Kidney (tissue), 14 donors: ENCODE measurements around the gene ICOS. TPM values are rescaled to one million over a fixed set of nuclear protein-coding genes. Genes with fewer than 3 reads are reported as not detected.

Experiments
- DNase-seq, 5 donors: peaks; one replicate each; pipeline ENCODE4 v3.0.0-alpha.2; 2013 to 2020
- FAIRE-seq: peaks from 2 replicates; lab custom pipeline; 2012; peaks lifted over from hg19 to GRCh38; lab: Jason Lieb, UNC
- H3K27ac ChIP-seq, 2 donors: one replicate each; pipeline ENCODE4 v1.7.0; 2013; ENCODE audit warnings: low read depth in 2 of 2, low read length in 2 of 2, inconsistent platforms in 1 of 2
- H3K27me3 ChIP-seq: one replicate; pipeline ENCODE4 v1.7.1; 2013; ENCODE audit warnings: low read length, inconsistent platforms; ENCODE audit not compliant: control insufficient read depth, insufficient read depth
- H3K36me3 ChIP-seq, 3 donors: one replicate each; pipeline versions ENCODE4 v1.7.0 to v1.7.1; 2013; ENCODE audit warnings: low read length in 3 of 3, control low read depth in 1 of 3, inconsistent platforms in 1 of 3; ENCODE audit not compliant: insufficient read depth in 3 of 3, control insufficient read depth in 2 of 3
- H3K4me1 ChIP-seq, 3 donors: one replicate each; pipeline versions ENCODE4 v1.7.0 to v1.7.1; 2013; ENCODE audit warnings: low read length in 3 of 3, inconsistent platforms in 1 of 3, low read depth in 1 of 3; ENCODE audit not compliant: control insufficient read depth in 2 of 3, insufficient read depth in 2 of 3
- H3K4me3 ChIP-seq, 3 donors: one replicate each; pipeline versions ENCODE4 v1.7.0 to v1.8.1; 2013; ENCODE audit warnings: low read length in 3 of 3, control low read depth in 1 of 3, inconsistent platforms in 1 of 3
- H3K9ac ChIP-seq, 3 donors: one replicate each; pipeline versions ENCODE4 v1.7.0 to v1.7.1; 2013; ENCODE audit warnings: low read length in 3 of 3, control low read depth in 1 of 3, inconsistent platforms in 1 of 3
- H3K9me3 ChIP-seq, 3 donors: one replicate each; pipeline versions ENCODE4 v1.7.0 to v1.7.1; 2013; ENCODE audit warnings: low read length in 3 of 3, control low read depth in 1 of 3, inconsistent platforms in 1 of 3; ENCODE audit not compliant: control insufficient read depth in 2 of 3, insufficient read depth in 1 of 3
- intact Hi-C: fragments of 100-400 bp; cut with DNase I; formaldehyde crosslinking; loops from one replicate; pipeline ENCODE4 v1.11.1; 2022
- polyA plus RNA-seq: library from polyadenylated mRNA; stranded (reverse); fragments of 350-450 nt; fragmentation: Illumina TruSeq; extraction: RNeasy Lipid Tissue Mini Kit (QIAGEN cat#74804); gene quantifications from one replicate; pipeline ENCODE4 v1.2.3, GENCODE V29; 2014; ENCODE audit warnings: low read depth, low replicate concordance; ENCODE audit not compliant: insufficient read depth
- total RNA-seq: library from RNA; stranded (reverse); fragmentation: NEBNext Ultra II Directional; extraction: Animal tissue kit (Norgen Biotek cat#: 25700); gene quantifications from one replicate; pipeline ENCODE4 v1.2.1, GENCODE V29; 2021
- TF ChIP-seq, protein P1 (sequence below): IDR thresholded peaks from 3 replicates; pipeline ENCODE4 v1.5.1; 2012; ENCODE audit warnings: mild to moderate bottlenecking, moderate library complexity, borderline replicate concordance; ENCODE audit not compliant: insufficient read depth; ENCODE audit errors: extremely low read depth
- donor health status: control.
- donor health status: control.
- donor health status: control.
- donor health status: control.
- donor health status: control.
- donor health status: DM: yes; HTN: yes; CAD: no.
- donor health status: Normal renal cell carcinoma (clear cell type).

The ICOS gene
- total and polyA plus RNA-seq, 2 donors from 2014 or later, result 0.85 TPM; not detected in 1

DNA sequence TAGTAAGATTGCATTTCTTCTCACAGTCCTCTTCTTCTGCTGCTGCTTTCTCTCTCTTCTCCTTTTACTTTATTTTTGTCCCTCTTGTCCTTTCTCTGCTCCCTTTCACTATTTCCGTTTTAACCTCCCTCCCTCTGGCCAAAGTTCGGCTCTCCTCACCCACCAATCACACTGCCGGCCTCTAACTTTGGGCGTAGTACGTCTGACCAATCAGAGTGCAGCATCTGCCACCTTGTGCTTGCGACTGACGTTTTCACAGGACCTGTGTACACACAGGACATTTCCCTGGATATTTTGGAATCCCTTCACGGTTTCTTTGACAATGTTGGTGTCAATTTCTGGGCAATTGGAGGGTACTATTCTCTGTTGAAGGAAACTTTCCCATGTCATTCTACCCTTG, 22.6 kb upstream of the ICOS start:
- no peak overlapping the region for H3K27ac ChIP-seq
- intact Hi-C loops, result no loop called here
- no peaks in the 10 kb centered on the region for H3K36me3 ChIP-seq
- H3K9me3 ChIP-seq, result no peaks in the 10 kb centered on the region
- DNase-seq (no peak), FAIRE-seq (no peak)
- no peaks in the 10 kb centered on the region for H3K27me3 ChIP-seq
- peaks cover 0 to 6% (median 0%) of the 10 kb centered on the region in 3 donors for H3K4me1 ChIP-seq
- peak overlapping the region in 1 of 3 donors; percentile 23 for H3K4me3 ChIP-seq
- H3K9ac ChIP-seq, result no peak overlapping the region
- TF ChIP-seq, protein P1, sequence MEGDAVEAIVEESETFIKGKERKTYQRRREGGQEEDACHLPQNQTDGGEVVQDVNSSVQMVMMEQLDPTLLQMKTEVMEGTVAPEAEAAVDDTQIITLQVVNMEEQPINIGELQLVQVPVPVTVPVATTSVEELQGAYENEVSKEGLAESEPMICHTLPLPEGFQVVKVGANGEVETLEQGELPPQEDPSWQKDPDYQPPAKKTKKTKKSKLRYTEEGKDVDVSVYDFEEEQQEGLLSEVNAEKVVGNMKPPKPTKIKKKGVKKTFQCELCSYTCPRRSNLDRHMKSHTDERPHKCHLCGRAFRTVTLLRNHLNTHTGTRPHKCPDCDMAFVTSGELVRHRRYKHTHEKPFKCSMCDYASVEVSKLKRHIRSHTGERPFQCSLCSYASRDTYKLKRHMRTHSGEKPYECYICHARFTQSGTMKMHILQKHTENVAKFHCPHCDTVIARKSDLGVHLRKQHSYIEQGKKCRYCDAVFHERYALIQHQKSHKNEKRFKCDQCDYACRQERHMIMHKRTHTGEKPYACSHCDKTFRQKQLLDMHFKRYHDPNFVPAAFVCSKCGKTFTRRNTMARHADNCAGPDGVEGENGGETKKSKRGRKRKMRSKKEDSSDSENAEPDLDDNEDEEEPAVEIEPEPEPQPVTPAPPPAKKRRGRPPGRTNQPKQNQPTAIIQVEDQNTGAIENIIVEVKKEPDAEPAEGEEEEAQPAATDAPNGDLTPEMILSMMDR, result no peak

DNA sequence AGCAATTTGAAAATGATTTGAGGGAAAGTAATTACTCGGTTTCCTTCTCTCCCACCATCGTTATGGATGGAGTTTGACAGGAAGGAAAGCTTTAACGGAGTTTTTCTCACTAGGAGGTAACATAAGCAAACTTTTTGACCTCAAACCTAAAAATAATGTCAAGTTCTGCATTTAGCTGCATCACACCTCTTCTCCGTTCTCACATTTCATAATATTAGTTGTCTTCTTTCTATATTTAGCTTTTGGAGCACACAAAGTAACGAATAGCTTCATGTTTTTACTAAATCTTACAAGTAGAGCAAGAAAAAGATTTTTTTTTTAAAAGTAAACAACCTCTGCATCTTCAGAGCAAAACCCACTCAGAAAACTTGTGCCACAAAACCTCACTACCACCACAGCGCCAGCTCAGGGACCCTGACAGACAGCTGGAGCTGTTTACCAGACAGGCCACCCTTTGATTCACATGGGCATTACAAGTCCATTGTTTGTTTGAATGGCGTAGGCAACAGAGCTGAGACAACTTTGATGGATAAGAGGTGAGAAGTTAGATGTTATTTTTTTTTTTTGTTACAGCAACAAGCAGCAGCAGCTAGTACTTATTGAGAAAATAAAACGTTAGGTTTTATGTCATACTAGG, 21.9 kb upstream of the ICOS start:
- DNase-seq, result no peak
- TF ChIP-seq, protein P1, result no peak
- FAIRE-seq, result no peak
- H3K4me3 ChIP-seq, result no peak overlapping the region
- H3K27ac ChIP-seq, result no peak overlapping the region
- H3K9me3 ChIP-seq, result no peaks in the 10 kb centered on the region
- no peaks in the 10 kb centered on the region for H3K27me3 ChIP-seq
- H3K36me3 ChIP-seq, result no peaks in the 10 kb centered on the region
- H3K9ac ChIP-seq, result no peak overlapping the region
- H3K4me1 ChIP-seq, result peaks cover 0 to 3% (median 0%) of the 10 kb centered on the region in 3 donors
- intact Hi-C loops, result no loop called here

DNA sequence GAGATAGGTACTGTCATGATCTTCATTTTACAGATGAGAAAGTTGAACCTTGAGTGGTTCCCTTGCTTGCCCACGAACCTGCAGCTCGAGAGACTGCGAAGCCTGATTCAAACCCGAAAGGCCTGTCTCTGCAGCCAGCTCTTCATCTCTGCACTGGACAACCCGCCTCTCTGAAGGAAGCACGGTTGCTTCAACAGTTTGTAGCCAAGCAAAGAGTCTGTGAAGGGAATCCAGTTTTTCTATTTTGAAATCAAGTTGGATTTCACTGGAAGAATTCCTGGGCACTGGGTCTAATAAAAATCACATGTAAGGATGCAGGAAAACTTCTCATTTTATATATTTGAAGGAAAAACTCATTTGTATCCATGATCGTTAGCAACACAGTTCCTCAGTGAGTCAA, 21.3 kb upstream of the ICOS start:
- no peaks in the 10 kb centered on the region for H3K36me3 ChIP-seq
- H3K9me3 ChIP-seq, result no peaks in the 10 kb centered on the region
- no peak for FAIRE-seq
- no peaks in the 10 kb centered on the region for H3K27me3 ChIP-seq
- no peak for DNase-seq
- no peak overlapping the region for H3K9ac ChIP-seq
- H3K4me1 ChIP-seq, result peaks cover 0 to 3% (median 0%) of the 10 kb centered on the region in 3 donors
- no peak overlapping the region for H3K4me3 ChIP-seq
- TF ChIP-seq, protein P1, result no peak
- H3K27ac ChIP-seq, result no peak overlapping the region
- intact Hi-C loops, result no loop called here
